ENCODE results near the gene MYO3A.

Gene MYO3A

GRCh38 chr10:26025523-26025922, 91.5 kb downstream of the MYO3A start:
- in situ Hi-C loops (cut with HindIII; ENCODE audit: low sequenced_read_pairs), result no loop called here

GRCh38 chr10:26029858-26030257, 95.8 kb downstream of the MYO3A start:
- no peak for DNase-seq (ENCODE audit: low read depth)
- H3K4me3 ChIP-seq (ENCODE audit: low read depth, low read length), result no peak overlapping the region
- TF ChIP-seq, protein P1, sequence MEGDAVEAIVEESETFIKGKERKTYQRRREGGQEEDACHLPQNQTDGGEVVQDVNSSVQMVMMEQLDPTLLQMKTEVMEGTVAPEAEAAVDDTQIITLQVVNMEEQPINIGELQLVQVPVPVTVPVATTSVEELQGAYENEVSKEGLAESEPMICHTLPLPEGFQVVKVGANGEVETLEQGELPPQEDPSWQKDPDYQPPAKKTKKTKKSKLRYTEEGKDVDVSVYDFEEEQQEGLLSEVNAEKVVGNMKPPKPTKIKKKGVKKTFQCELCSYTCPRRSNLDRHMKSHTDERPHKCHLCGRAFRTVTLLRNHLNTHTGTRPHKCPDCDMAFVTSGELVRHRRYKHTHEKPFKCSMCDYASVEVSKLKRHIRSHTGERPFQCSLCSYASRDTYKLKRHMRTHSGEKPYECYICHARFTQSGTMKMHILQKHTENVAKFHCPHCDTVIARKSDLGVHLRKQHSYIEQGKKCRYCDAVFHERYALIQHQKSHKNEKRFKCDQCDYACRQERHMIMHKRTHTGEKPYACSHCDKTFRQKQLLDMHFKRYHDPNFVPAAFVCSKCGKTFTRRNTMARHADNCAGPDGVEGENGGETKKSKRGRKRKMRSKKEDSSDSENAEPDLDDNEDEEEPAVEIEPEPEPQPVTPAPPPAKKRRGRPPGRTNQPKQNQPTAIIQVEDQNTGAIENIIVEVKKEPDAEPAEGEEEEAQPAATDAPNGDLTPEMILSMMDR (IDR thresholded peaks at IDR 0.05; ENCODE audit: low read depth, low read length, missing control alignments), result no peak
- in situ Hi-C loops (cut with HindIII; ENCODE audit: low sequenced_read_pairs), result no loop called here

More at GRCh38 chr10:26025523-26025922, 91.5 kb downstream of the MYO3A start:
- no peak overlapping the region for H3K4me3 ChIP-seq (ENCODE audit: low read depth, low read length)
- TF ChIP-seq, protein P1 (IDR thresholded peaks at IDR 0.05; ENCODE audit: low read depth, low read length, missing control alignments), result no peak
- DNase-seq (ENCODE audit: low read depth), result no peak

- no peak for DNase-seq (ENCODE audit: low read depth)
- no peak overlapping the region for H3K4me3 ChIP-seq (ENCODE audit: low read depth, low read length)
- in situ Hi-C loops (cut with HindIII; ENCODE audit: low sequenced_read_pairs), result no loop called here
- TF ChIP-seq, protein P1 (IDR thresholded peaks at IDR 0.05; ENCODE audit: low read depth, low read length, missing control alignments), result no peak
Observed at GRCh38 chr10:26031300-26031699, 97.3 kb downstream of the MYO3A start.

- no peak for DNase-seq (ENCODE audit: low read depth)
- in situ Hi-C loops (cut with HindIII; ENCODE audit: low sequenced_read_pairs), result no loop called here
- TF ChIP-seq, protein P1 (IDR thresholded peaks at IDR 0.05; ENCODE audit: low read depth, low read length, missing control alignments), result no peak
- H3K4me3 ChIP-seq (ENCODE audit: low read depth, low read length), result no peak overlapping the region
Observed at GRCh38 chr10:26043469-26043868, 109.4 kb downstream of the MYO3A start.

- H3K4me3 ChIP-seq (ENCODE audit: low read depth, low read length), result no peak overlapping the region
- in situ Hi-C loops (cut with HindIII; ENCODE audit: low sequenced_read_pairs), result no loop called here
- DNase-seq (ENCODE audit: low read depth), result peak; percentile 19
- TF ChIP-seq, protein P1 (IDR thresholded peaks at IDR 0.05; ENCODE audit: low read depth, low read length, missing control alignments), result no peak
Observed at GRCh38 chr10:26044141-26044749, 110.2 kb downstream of the MYO3A start.

- TF ChIP-seq, protein P1 (IDR thresholded peaks at IDR 0.05; ENCODE audit: low read depth, low read length, missing control alignments), result no peak
- no peak for DNase-seq (ENCODE audit: low read depth)
- in situ Hi-C loops (cut with HindIII; ENCODE audit: low sequenced_read_pairs), result no loop called here
- H3K4me3 ChIP-seq (ENCODE audit: low read depth, low read length), result no peak overlapping the region
Observed at GRCh38 chr10:26046073-26046700, 112.2 kb downstream of the MYO3A start.
